ENCODE data around the gene PSAT1. TPM values are rescaled to one million over a fixed set of nuclear protein-coding genes. Genes with fewer than 3 reads are reported as not detected.
A peak's percentile ranks its signal among the peaks of the same experiment; 100 is the strongest.

The PSAT1 gene
- total and polyA plus RNA-seq, 2 of the 13 experiments (the other 11 are each of a cell fraction or from before 2014, with no cell fraction given), result 135 to 229 TPM

DNA sequence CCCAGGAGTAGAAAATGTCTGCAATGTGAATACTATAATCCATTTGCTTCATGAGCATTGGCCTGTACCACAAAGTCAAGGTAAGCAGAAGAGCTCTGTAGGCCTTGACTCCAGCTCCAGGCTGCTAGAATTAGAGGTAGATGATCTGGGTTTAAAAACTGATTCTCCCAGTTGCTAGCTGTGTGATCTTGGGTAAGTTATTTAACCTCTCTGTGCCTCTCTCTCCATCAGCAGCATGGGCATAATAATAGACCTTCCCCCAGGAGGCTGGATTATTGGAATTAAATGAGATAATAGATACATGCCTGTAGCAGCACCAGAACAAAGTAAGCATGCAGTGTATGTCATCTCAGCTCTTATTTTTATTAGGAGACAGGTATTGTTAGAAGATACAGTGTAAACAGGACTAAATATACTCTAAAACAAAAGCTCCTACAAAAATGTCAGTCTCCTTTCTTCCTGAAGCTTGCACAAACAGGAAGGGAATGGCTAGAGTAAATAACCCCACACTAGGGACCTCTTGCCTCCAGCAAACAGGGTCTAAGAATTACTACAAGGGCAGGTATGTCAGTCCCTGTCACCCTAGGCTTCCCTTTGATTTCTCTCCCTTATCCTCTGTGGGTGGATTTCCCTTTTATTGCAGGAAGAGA is 57.5 kb downstream of the PSAT1 start (continued):
- TF ChIP-seq, protein P1, sequence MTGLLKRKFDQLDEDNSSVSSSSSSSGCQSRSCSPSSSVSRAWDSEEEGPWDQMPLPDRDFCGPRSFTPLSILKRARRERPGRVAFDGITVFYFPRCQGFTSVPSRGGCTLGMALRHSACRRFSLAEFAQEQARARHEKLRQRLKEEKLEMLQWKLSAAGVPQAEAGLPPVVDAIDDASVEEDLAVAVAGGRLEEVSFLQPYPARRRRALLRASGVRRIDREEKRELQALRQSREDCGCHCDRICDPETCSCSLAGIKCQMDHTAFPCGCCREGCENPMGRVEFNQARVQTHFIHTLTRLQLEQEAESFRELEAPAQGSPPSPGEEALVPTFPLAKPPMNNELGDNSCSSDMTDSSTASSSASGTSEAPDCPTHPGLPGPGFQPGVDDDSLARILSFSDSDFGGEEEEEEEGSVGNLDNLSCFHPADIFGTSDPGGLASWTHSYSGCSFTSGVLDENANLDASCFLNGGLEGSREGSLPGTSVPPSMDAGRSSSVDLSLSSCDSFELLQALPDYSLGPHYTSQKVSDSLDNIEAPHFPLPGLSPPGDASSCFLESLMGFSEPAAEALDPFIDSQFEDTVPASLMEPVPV (CRISPR knock-in tag; IDR thresholded peaks at IDR 0.05), result no peak
- TF ChIP-seq HOXA9 (CRISPR knock-in tag; IDR thresholded peaks at IDR 0.05; ENCODE audit: borderline replicate concordance) (0 out of 2 replicates have a peak, but pooled peaks have one; percentile 18), ZC3H13 (CRISPR knock-in tag; IDR thresholded peaks at IDR 0.05) (no peak), GATAD2A (CRISPR knock-in tag; IDR thresholded peaks at IDR 0.05) (peak; percentile 85), CREB1 (IDR thresholded peaks at IDR 0.05) (no peak), CREB1 (CRISPR knock-in tag; IDR thresholded peaks at IDR 0.05) (no peak), ZBTB40 (IDR thresholded peaks at IDR 0.05) (no peak), ZBTB40 (CRISPR knock-in tag; IDR thresholded peaks at IDR 0.05) (no peak), MAFF (IDR thresholded peaks at IDR 0.05; ENCODE audit: low read depth, low read length) (no peak), ZNF562 (CRISPR knock-in tag; IDR thresholded peaks at IDR 0.05; ENCODE audit: borderline replicate concordance) (no peak), HNRNPLL (IDR thresholded peaks at IDR 0.05; ENCODE audit: low read depth, low read length, poor library complexity, severe bottlenecking) (no peak), RORA (CRISPR knock-in tag; IDR thresholded peaks at IDR 0.05) (no peak), RBFOX2 (IDR thresholded peaks at IDR 0.05; ENCODE audit: low read depth, low read length) (no peak), ZKSCAN1 (IDR thresholded peaks at IDR 0.05; ENCODE audit: low read length) (no peak)
- TF ChIP-seq, protein P2, sequence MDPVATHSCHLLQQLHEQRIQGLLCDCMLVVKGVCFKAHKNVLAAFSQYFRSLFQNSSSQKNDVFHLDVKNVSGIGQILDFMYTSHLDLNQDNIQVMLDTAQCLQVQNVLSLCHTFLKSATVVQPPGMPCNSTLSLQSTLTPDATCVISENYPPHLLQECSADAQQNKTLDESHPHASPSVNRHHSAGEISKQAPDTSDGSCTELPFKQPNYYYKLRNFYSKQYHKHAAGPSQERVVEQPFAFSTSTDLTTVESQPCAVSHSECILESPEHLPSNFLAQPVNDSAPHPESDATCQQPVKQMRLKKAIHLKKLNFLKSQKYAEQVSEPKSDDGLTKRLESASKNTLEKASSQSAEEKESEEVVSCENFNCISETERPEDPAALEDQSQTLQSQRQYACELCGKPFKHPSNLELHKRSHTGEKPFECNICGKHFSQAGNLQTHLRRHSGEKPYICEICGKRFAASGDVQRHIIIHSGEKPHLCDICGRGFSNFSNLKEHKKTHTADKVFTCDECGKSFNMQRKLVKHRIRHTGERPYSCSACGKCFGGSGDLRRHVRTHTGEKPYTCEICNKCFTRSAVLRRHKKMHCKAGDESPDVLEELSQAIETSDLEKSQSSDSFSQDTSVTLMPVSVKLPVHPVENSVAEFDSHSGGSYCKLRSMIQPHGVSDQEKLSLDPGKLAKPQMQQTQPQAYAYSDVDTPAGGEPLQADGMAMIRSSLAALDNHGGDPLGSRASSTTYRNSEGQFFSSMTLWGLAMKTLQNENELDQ (CRISPR knock-in tag; IDR thresholded peaks at IDR 0.05; ENCODE audit: borderline replicate concordance), result no peak

Data from HepG2 (cell line).